ENCODE data around the gene CERS5. TPM values are rescaled to one million over a fixed set of nuclear protein-coding genes. Genes with fewer than 3 reads are reported as not detected.
A peak's percentile ranks its signal among the peaks of the same experiment; 100 is the strongest.
"Not testable (repeated sequence)": the region's sequence is repeated elsewhere in the genome, so short reads cannot be mapped to it uniquely, and the experiment has no call there.

The CERS5 gene
- total RNA-seq, 2 experiments from 2014 or later = 27.6 to 36.9 TPM

- POLR2A ChIA-PET = interaction anchor here (0.6 to 6.0 kb wide), 21 partner anchors 14 to 1065 kb away, joined by 3 to 62 read pairs (median 4); partner anchors contain the start of genes ATF1, CERS5, COX14 and RACGAP1
Measured at GRCh38 chr12:50084775-50085614, 82.2 kb downstream of the CERS5 start, which contains the start of gene SMARCD1. TSS of gene SMARCD1 (plus strand) at chr12:50085342. CDS start at chr12:50085370, 28 bp downstream.

GRCh38 chr12:50084409-50084774 lies 82.8 kb downstream of the CERS5 start:
- POLR2A ChIA-PET = interaction anchor here (0.6 to 6.0 kb wide), 20 partner anchors 13 to 1064 kb away, joined by 3 to 62 read pairs (median 4); partner anchors contain the start of genes ATF1, CERS5, COX14 and RACGAP1
- DNase-seq (ENCODE audit: low spot score); H3K9me2 ChIP-seq (ENCODE audit: insufficient read depth, low read length); H3K9me3 ChIP-seq (ENCODE audit: low read length); BruUV-seq (replicated peaks); H4K20me1 ChIP-seq (ENCODE audit: insufficient read depth, low read length); intact Hi-C loops (cut with micrococcal nuclease; ENCODE audit: unreplicated experiment): not testable (repeated sequence)
- CTCF ChIA-PET (ENCODE audit: unreplicated experiment) = interaction anchor here (0.7 to 2.6 kb wide), 6 partner anchors 10 to 119 kb away, joined by 3 to 35 read pairs (median 4); partner anchors contain the start of genes CERS5 and COX14
- Histone ChIP-seq H3K27ac (ENCODE audit: low read depth, low read length, poor library complexity, severe bottlenecking) (peak overlapping the region; percentile 83), H3K4me1 (ENCODE audit: insufficient read depth, low read length, poor library complexity, severe bottlenecking) (peaks cover 38% of the 10 kb centered on the region), H2AFZ (ENCODE audit: low read length) (peak overlapping the region; percentile 96), H3K4me2 (ENCODE audit: low read length) (peak overlapping the region; percentile 93), H3K36me3 (ENCODE audit: insufficient read depth, low read length) (peaks cover 31% of the 10 kb centered on the region), H3K4me3 (ENCODE audit: low read depth, low read length, poor library complexity, severe bottlenecking) (peak overlapping the region; percentile 89), H3K79me2 (ENCODE audit: insufficient read depth, low read depth, low read length) (peaks cover 16% of the 10 kb centered on the region; the same call in 1 of the 2 replicates)

More at GRCh38 chr12:50084775-50085614, 82.2 kb downstream of the CERS5 start, which contains the start of gene SMARCD1:
- peak; percentile 96 for DNase-seq (ENCODE audit: low spot score)
- Histone ChIP-seq H3K9me2 (ENCODE audit: insufficient read depth, low read length) (no peaks in the 10 kb centered on the region), H2AFZ (ENCODE audit: low read length) (peak within 1 kb of the TSS; percentile 96), H3K36me3 (ENCODE audit: insufficient read depth, low read length) (peaks cover 37% of the 10 kb centered on the region), H3K4me1 (ENCODE audit: insufficient read depth, low read length, poor library complexity, severe bottlenecking) (peaks cover 38% of the 10 kb centered on the region), H3K9me3 (ENCODE audit: low read length) (no peaks in the 10 kb centered on the region), H3K79me2 (ENCODE audit: insufficient read depth, low read depth, low read length) (peaks cover 16% of the 10 kb centered on the region; the same call in 1 of the 2 replicates), H4K20me1 (ENCODE audit: insufficient read depth, low read length) (0 out of 2 replicates have a peak, but pooled peaks cover 3% of the 10 kb centered on the region), H3K4me3 (ENCODE audit: low read depth, low read length, poor library complexity, severe bottlenecking) (peak within 1 kb of the TSS; percentile 89), H3K27ac (ENCODE audit: low read depth, low read length, poor library complexity, severe bottlenecking) (peak within 1 kb of the TSS; percentile 83), H3K4me2 (ENCODE audit: low read length) (peak within 1 kb of the TSS; percentile 93)
- TF ChIP-seq CTCF (conservative IDR thresholded peaks at IDR 0.05; ENCODE audit: low read length) = peak; percentile 85
- no peak for TF ChIP-seq EZH2phosphoT487 (IDR thresholded peaks at IDR 0.05; ENCODE audit: borderline replicate concordance, low read depth, low read length)
- intact Hi-C loops (cut with micrococcal nuclease; ENCODE audit: unreplicated experiment) = loop anchor here (1.0 kb wide), 3 partner anchors 26 to 315 kb away; partner anchors contain the start of genes CERS5 and LARP4
- TSS peak; percentile 99 for BruUV-seq (replicated peaks)
- CTCF ChIA-PET (ENCODE audit: unreplicated experiment) = interaction anchor here (0.6 to 2.6 kb wide), 8 partner anchors 10 to 788 kb away, joined by 3 to 35 read pairs (median 4); partner anchors contain the start of genes CERS5, COX14 and DIP2B

- no peaks in the 10 kb centered on the region for H3K9me3 ChIP-seq (ENCODE audit: low read length)
- 0 out of 2 replicates have a peak overlapping the region, but pooled peaks have one; percentile 12 for H3K4me2 ChIP-seq (ENCODE audit: low read length)
- H3K4me1 ChIP-seq (ENCODE audit: insufficient read depth, low read length, poor library complexity, severe bottlenecking) = peaks cover 30% of the 10 kb centered on the region
- H3K27ac ChIP-seq (ENCODE audit: low read depth, low read length, poor library complexity, severe bottlenecking) = no peak overlapping the region
- TF ChIP-seq EZH2phosphoT487 (IDR thresholded peaks at IDR 0.05; ENCODE audit: borderline replicate concordance, low read depth, low read length) (no peak), CTCF (conservative IDR thresholded peaks at IDR 0.05; ENCODE audit: low read length) (no peak)
- no peak for DNase-seq (ENCODE audit: low spot score)
- no TSS peak for BruUV-seq (replicated peaks)
- CTCF ChIA-PET (ENCODE audit: unreplicated experiment) = no interaction called here
- H3K9me2 ChIP-seq (ENCODE audit: insufficient read depth, low read length) = no peaks in the 10 kb centered on the region
- 0 out of 2 replicates have a peak, but pooled peaks cover 3% of the 10 kb centered on the region for H4K20me1 ChIP-seq (ENCODE audit: insufficient read depth, low read length)
- peaks cover 20% of the 10 kb centered on the region for H3K36me3 ChIP-seq (ENCODE audit: insufficient read depth, low read length)
- POLR2A ChIA-PET = interaction anchor here (0.6 to 6.0 kb wide), 4 partner anchors 28 to 237 kb away, joined by 3 to 62 read pairs (median 12); partner anchors contain the start of genes CERS5 and COX14
- H2AFZ ChIP-seq (ENCODE audit: low read length) = no peak overlapping the region
- intact Hi-C loops (cut with micrococcal nuclease; ENCODE audit: unreplicated experiment) = no loop called here
- peaks cover 16% of the 10 kb centered on the region; the same call in 1 of the 2 replicates for H3K79me2 ChIP-seq (ENCODE audit: insufficient read depth, low read depth, low read length)
- H3K4me3 ChIP-seq (ENCODE audit: low read depth, low read length, poor library complexity, severe bottlenecking) = no peak overlapping the region
Measured at GRCh38 chr12:50083301-50083700, 83.9 kb downstream of the CERS5 start.
